ENCODE measurements around the gene TWIST2. TPM values are rescaled to one million over a fixed set of nuclear protein-coding genes. Genes with fewer than 3 reads are reported as not detected.
A peak's percentile ranks its signal among the peaks of the same experiment; 100 is the strongest.

The TWIST2 gene
- total RNA-seq, 1 donor from 2014 or later = 2.7 TPM

- no peak for DNase-seq
- H3K36me3 ChIP-seq = no peaks in the 10 kb centered on the region
- H3K27ac ChIP-seq (replicated peaks) = no peak overlapping the region
- H3K27me3 ChIP-seq (ENCODE audit: low read depth) = peaks cover 36% of the 10 kb centered on the region
- intact Hi-C loops (cut with micrococcal nuclease) = no loop called here
- TF ChIP-seq CTCF (IDR thresholded peaks at IDR 0.05; ENCODE audit: borderline replicate concordance) = no peak
- H3K4me1 ChIP-seq = peaks cover 11% of the 10 kb centered on the region
- no peak overlapping the region for H3K4me3 ChIP-seq
- H3K9me3 ChIP-seq (replicated peaks) = no peaks in the 10 kb centered on the region
These were observed 14.8 kb downstream of the TWIST2 start for GRCh38 chr2:238862701-238863100.

GRCh38 chr2:238863231-238863630, 15.3 kb downstream of the TWIST2 start:
- Histone ChIP-seq H3K9me3 (replicated peaks) (no peaks in the 10 kb centered on the region), H3K4me1 (peaks cover 14% of the 10 kb centered on the region), H3K36me3 (no peaks in the 10 kb centered on the region), H3K27me3 (ENCODE audit: low read depth) (peaks cover 31% of the 10 kb centered on the region), H3K4me3 (no peak overlapping the region), H3K27ac (replicated peaks) (peak overlapping the region; percentile 73)
- DNase-seq = no peak
- TF ChIP-seq CTCF (IDR thresholded peaks at IDR 0.05; ENCODE audit: borderline replicate concordance) = no peak
- intact Hi-C loops (cut with micrococcal nuclease) = no loop called here

GRCh38 chr2:238863749-238864206, 15.9 kb downstream of the TWIST2 start:
- Histone ChIP-seq H3K27me3 (ENCODE audit: low read depth) (peaks cover 26% of the 10 kb centered on the region), H3K27ac (replicated peaks) (peak overlapping the region; percentile 73), H3K9me3 (replicated peaks) (no peaks in the 10 kb centered on the region), H3K4me1 (peaks cover 20% of the 10 kb centered on the region), H3K36me3 (no peaks in the 10 kb centered on the region), H3K4me3 (no peak overlapping the region)
- TF ChIP-seq CTCF (IDR thresholded peaks at IDR 0.05; ENCODE audit: borderline replicate concordance) = no peak
- intact Hi-C loops (cut with micrococcal nuclease) = no loop called here
- DNase-seq = no peak

GRCh38 chr2:238864207-238865014, 16.5 kb downstream of the TWIST2 start:
- Histone ChIP-seq H3K9me3 (replicated peaks) (no peaks in the 10 kb centered on the region), H3K27ac (replicated peaks) (peak overlapping the region; percentile 73), H3K27me3 (ENCODE audit: low read depth) (peaks cover 24% of the 10 kb centered on the region), H3K36me3 (no peaks in the 10 kb centered on the region), H3K4me1 (peaks cover 20% of the 10 kb centered on the region), H3K4me3 (peak overlapping the region; percentile 44)
- TF ChIP-seq CTCF (IDR thresholded peaks at IDR 0.05; ENCODE audit: borderline replicate concordance) = no peak
- intact Hi-C loops (cut with micrococcal nuclease) = no loop called here
- DNase-seq = peak; percentile 76

- peaks cover 20% of the 10 kb centered on the region for H3K4me1 ChIP-seq
- H3K4me3 ChIP-seq = no peak overlapping the region
- H3K9me3 ChIP-seq (replicated peaks) = no peaks in the 10 kb centered on the region
- no peak for TF ChIP-seq CTCF (IDR thresholded peaks at IDR 0.05; ENCODE audit: borderline replicate concordance)
- peaks cover 18% of the 10 kb centered on the region for H3K27me3 ChIP-seq (ENCODE audit: low read depth)
- H3K27ac ChIP-seq (replicated peaks) = peak overlapping the region; percentile 73
- DNase-seq = no peak
- no peaks in the 10 kb centered on the region for H3K36me3 ChIP-seq
- intact Hi-C loops (cut with micrococcal nuclease) = no loop called here
These were observed 17.3 kb downstream of the TWIST2 start for GRCh38 chr2:238865015-238865719.
